Adrenal gland (tissue), 5 donors: ENCODE results near the gene RRP15.

Source experiments
- POLR2A ChIP-seq, 2 donors: fragments of 450-650 bp; IDR thresholded peaks; one replicate each; pipeline ENCODE4 v1.6.1; 2017; ENCODE audit warnings: antibody characterized with exemption in 2 of 2, mild to moderate bottlenecking in 2 of 2, moderate library complexity in 1 of 2
- TF ChIP-seq, protein P1 (sequence below), 6 experiments: fragments of 450-650 bp in 4 of 6; fragments of 200-600 bp in 2 of 6; sonication (generic) in 1 of 6; IDR thresholded peaks; 1 replicate in 5 of 6; 2 replicates in 1 of 6; pipeline versions ENCODE4 v1.5.1 to v1.8.0; 2016 to 2021; ENCODE audit warnings: antibody characterized with exemption in 6 of 6, mild to moderate bottlenecking in 2 of 6, moderate library complexity in 1 of 6
- donor health status: DM: no; HTN: no; CAD: no.

DNA sequence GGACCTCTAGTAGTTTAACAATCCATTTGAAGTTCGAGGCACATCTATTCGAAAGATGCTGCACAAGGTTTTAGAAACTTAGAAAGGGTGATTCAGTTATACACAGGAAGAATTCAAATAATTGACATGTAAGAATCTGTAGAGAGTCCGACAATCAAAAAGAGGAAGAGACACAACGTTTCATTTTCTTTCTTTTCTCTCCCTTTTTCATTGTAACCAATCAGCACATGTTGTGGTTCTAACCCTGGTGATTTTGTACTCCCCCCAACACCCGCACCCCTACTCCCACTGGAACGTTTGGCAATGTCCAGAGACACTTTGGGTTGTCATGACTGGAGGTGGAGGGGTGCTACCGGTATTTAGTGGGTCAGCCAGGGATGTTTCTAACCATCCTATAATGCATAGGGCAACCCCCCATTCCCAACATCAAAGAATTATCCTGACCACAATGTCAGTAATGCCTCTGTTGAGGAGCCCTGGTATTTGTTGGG lies 65.0 kb downstream of the RRP15 start:
- TF ChIP-seq, protein P1, sequence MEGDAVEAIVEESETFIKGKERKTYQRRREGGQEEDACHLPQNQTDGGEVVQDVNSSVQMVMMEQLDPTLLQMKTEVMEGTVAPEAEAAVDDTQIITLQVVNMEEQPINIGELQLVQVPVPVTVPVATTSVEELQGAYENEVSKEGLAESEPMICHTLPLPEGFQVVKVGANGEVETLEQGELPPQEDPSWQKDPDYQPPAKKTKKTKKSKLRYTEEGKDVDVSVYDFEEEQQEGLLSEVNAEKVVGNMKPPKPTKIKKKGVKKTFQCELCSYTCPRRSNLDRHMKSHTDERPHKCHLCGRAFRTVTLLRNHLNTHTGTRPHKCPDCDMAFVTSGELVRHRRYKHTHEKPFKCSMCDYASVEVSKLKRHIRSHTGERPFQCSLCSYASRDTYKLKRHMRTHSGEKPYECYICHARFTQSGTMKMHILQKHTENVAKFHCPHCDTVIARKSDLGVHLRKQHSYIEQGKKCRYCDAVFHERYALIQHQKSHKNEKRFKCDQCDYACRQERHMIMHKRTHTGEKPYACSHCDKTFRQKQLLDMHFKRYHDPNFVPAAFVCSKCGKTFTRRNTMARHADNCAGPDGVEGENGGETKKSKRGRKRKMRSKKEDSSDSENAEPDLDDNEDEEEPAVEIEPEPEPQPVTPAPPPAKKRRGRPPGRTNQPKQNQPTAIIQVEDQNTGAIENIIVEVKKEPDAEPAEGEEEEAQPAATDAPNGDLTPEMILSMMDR (IDR thresholded peaks at IDR 0.05): no peak
- no peak for TF ChIP-seq POLR2A (IDR thresholded peaks at IDR 0.05)
